Progenitor cell of endocrine pancreas (in vitro differentiated cells): ENCODE results near the gene MTHFS. TPM values are rescaled to one million over a fixed set of nuclear protein-coding genes. Genes with fewer than 3 reads are reported as not detected.
"Not testable (repeated sequence)": the region's sequence is repeated elsewhere in the genome, so short reads cannot be mapped to it uniquely, and the experiment has no call there.

Experiments used
- DNase-seq: peaks from one replicate; pipeline ENCODE4 v3.0.0; 2021; ENCODE audit warnings: low spot score; ENCODE audit not compliant: unreplicated experiment
- H3K27ac Mint-ChIP-seq: 2 replicates; pipeline ENCODE4 v1.8.0; 2021; ENCODE audit warnings: mild to moderate bottlenecking, moderate library complexity, mixed read lengths
- H3K27me3 Mint-ChIP-seq: 2 replicates; pipeline ENCODE4 v1.8.0; 2021; ENCODE audit warnings: mixed read lengths
- H3K36me3 Mint-ChIP-seq: 2 replicates; pipeline ENCODE4 v1.8.0; 2022; ENCODE audit warnings: mixed read lengths; ENCODE audit not compliant: insufficient read depth
- H3K4me1 Mint-ChIP-seq: 2 replicates; pipeline ENCODE4 v1.8.0; 2021; ENCODE audit warnings: low read depth, mixed read lengths
- H3K4me3 Mint-ChIP-seq: 2 replicates; pipeline ENCODE4 v1.8.0; 2021; ENCODE audit warnings: low read depth, mild to moderate bottlenecking, moderate library complexity, mixed read lengths
- H3K9me3 Mint-ChIP-seq: 2 replicates; pipeline ENCODE4 v1.8.0; 2021; ENCODE audit warnings: low read depth, mixed read lengths
- CTCF ChIP-seq: fragments of 200-600 bp; sonication (generic); IDR thresholded peaks from one replicate; pipeline ENCODE4 v1.5.0; 2021; ENCODE audit warnings: antibody characterized with exemption, mild to moderate bottlenecking; ENCODE audit not compliant: unreplicated experiment
- total RNA-seq: library from RNA; stranded (reverse); gene quantifications from 2 replicates; pipeline ENCODE4 v1.2.1, GENCODE V29; 2021

The MTHFS gene
- total RNA-seq, 1 donor from 2014 or later = 33.6 TPM

GRCh38 chr15:79938143-79938542 is 41.3 kb upstream of the MTHFS start:
- H3K4me1 Mint-ChIP-seq = peaks cover 6% of the 10 kb centered on the region
- no peaks in the 10 kb centered on the region for H3K36me3 Mint-ChIP-seq
- no peak for DNase-seq
- TF ChIP-seq CTCF = no peak
- H3K9me3 Mint-ChIP-seq = no peaks in the 10 kb centered on the region
- no peaks in the 10 kb centered on the region for H3K27me3 Mint-ChIP-seq
- no peak overlapping the region for H3K27ac Mint-ChIP-seq
- no peak overlapping the region for H3K4me3 Mint-ChIP-seq

GRCh38 chr15:79935556-79936201 is 38.9 kb upstream of the MTHFS start:
- not testable (repeated sequence) for H3K9me3 Mint-ChIP-seq, DNase-seq, H3K4me1 Mint-ChIP-seq, H3K36me3 Mint-ChIP-seq, H3K27me3 Mint-ChIP-seq, H3K4me3 Mint-ChIP-seq, H3K27ac Mint-ChIP-seq

GRCh38 chr15:79933231-79933630 is 36.4 kb upstream of the MTHFS start:
- Mint-ChIP-seq H3K27me3 (peaks cover 7% of the 10 kb centered on the region), H3K27ac (no peak overlapping the region), H3K4me3 (no peak overlapping the region), H3K36me3 (peaks cover 1% of the 10 kb centered on the region), H3K4me1 (peaks cover 6% of the 10 kb centered on the region), H3K9me3 (no peaks in the 10 kb centered on the region)
- TF ChIP-seq CTCF = no peak
- DNase-seq = no peak

GRCh38 chr15:79932447-79932846 is 35.6 kb upstream of the MTHFS start:
- DNase-seq = no peak
- Mint-ChIP-seq H3K27me3 (peaks cover 7% of the 10 kb centered on the region), H3K27ac (no peak overlapping the region), H3K4me1 (peaks cover 6% of the 10 kb centered on the region), H3K9me3 (no peaks in the 10 kb centered on the region), H3K36me3 (peaks cover 1% of the 10 kb centered on the region), H3K4me3 (no peak overlapping the region)
- TF ChIP-seq CTCF = no peak

- Mint-ChIP-seq H3K27me3 (peaks cover 7% of the 10 kb centered on the region), H3K36me3 (peaks cover 4% of the 10 kb centered on the region), H3K4me1 (peaks cover 3% of the 10 kb centered on the region), H3K9me3 (no peaks in the 10 kb centered on the region), H3K4me3 (no peak overlapping the region), H3K27ac (peak overlapping the region; percentile 45)
- no peak for DNase-seq
- TF ChIP-seq CTCF = no peak
Measured at GRCh38 chr15:79930516-79930915, 33.7 kb upstream of the MTHFS start.

- peaks cover 6% of the 10 kb centered on the region for H3K36me3 Mint-ChIP-seq
- H3K27me3 Mint-ChIP-seq = peaks cover 7% of the 10 kb centered on the region
- H3K4me3 Mint-ChIP-seq = no peak overlapping the region
- DNase-seq = no peak
- no peaks in the 10 kb centered on the region for H3K4me1 Mint-ChIP-seq
- no peak for TF ChIP-seq CTCF
- no peaks in the 10 kb centered on the region for H3K9me3 Mint-ChIP-seq
- H3K27ac Mint-ChIP-seq = no peak overlapping the region
Measured at GRCh38 chr15:79929412-79929811, 32.6 kb upstream of the MTHFS start.

GRCh38 chr15:79926116-79926515 is 29.3 kb upstream of the MTHFS start:
- not testable (repeated sequence) for H3K9me3 Mint-ChIP-seq, H3K27ac Mint-ChIP-seq, H3K4me1 Mint-ChIP-seq, DNase-seq, H3K4me3 Mint-ChIP-seq, H3K27me3 Mint-ChIP-seq
- peaks cover 22% of the 10 kb centered on the region for H3K36me3 Mint-ChIP-seq
